Breast epithelium (tissue), 4 donors: Measurements from ENCODE around the gene TMEM255B. TPM values are rescaled to one million over a fixed set of nuclear protein-coding genes. Genes with fewer than 3 reads are reported as not detected.

Experiments
- DNase-seq, 2 donors: peaks; one replicate each; pipeline ENCODE4 v3.0.0-alpha.2; 2019; ENCODE audit warnings: low spot score in 2 of 2
- H3K27ac ChIP-seq, 2 donors: fragments of 200-600 bp; sonication (generic) in 1 of 2; one replicate each; pipeline ENCODE4 v1.5.1; 2016 to 2019; ENCODE audit warnings: mild to moderate bottlenecking in 1 of 2
- H3K27me3 ChIP-seq, 2 donors: fragments of 200-600 bp; sonication (generic) in 1 of 2; one replicate each; pipeline versions ENCODE4 v1.5.1 to v1.6.0; 2017 to 2019; ENCODE audit warnings: control low read depth in 1 of 2, mild to moderate bottlenecking in 1 of 2
- H3K36me3 ChIP-seq: fragments of 200-600 bp; one replicate; pipeline ENCODE4 v1.5.1; 2019
- H3K4me1 ChIP-seq, 2 donors: fragments of 200-600 bp; sonication (generic); one replicate each; pipeline ENCODE4 v1.5.1; 2016 to 2019; ENCODE audit warnings: control low read depth in 1 of 2
- H3K4me3 ChIP-seq, 3 donors: fragments of 200-600 bp; sonication (generic); 1 replicate in 2 of 3; 2 replicates in 1 of 3; pipeline ENCODE4 v1.5.1; 2016 to 2019; ENCODE audit warnings: mild to moderate bottlenecking in 3 of 3, moderate library complexity in 2 of 3
- H3K9me3 ChIP-seq, 2 donors: fragments of 200-600 bp; sonication (generic) in 1 of 2; one replicate each; pipeline ENCODE4 v1.5.1; 2016 to 2019; ENCODE audit warnings: control low read depth in 1 of 2
- POLR2A ChIP-seq: fragments of 450-650 bp; IDR thresholded peaks from one replicate; pipeline ENCODE4 v1.6.1; 2016; ENCODE audit warnings: antibody characterized with exemption, mild to moderate bottlenecking, moderate library complexity
- POLR2AphosphoS5 ChIP-seq, 3 donors: sonication (generic); formaldehyde crosslinking; IDR thresholded peaks; one replicate each; pipeline ENCODE4 v1.6.1; 2017; ENCODE audit warnings: antibody characterized with exemption in 3 of 3
- intact Hi-C: fragments of 100-400 bp; cut with DNase I; formaldehyde crosslinking; loops from one replicate; pipeline ENCODE4 v1.15.1; 2023; ENCODE audit warnings: low total_unique reads
- total RNA-seq, 3 donors: library from RNA; depleted of rRNA; stranded (reverse); fragments of >200 nt; gene quantifications; one replicate each; pipeline ENCODE4 v1.1.0, GENCODE V29; 2016
- TF ChIP-seq, protein P1 (sequence below), 3 donors: fragments of 450-650 bp; IDR thresholded peaks; one replicate each; pipeline ENCODE4 v1.5.1; 2016 to 2017; ENCODE audit warnings: antibody characterized with exemption in 3 of 3, mild to moderate bottlenecking in 3 of 3, moderate library complexity in 3 of 3

TMEM255B gene
- total RNA-seq, 3 donors from 2014 or later = 2.3 to 11.8 (median 5.2) TPM

DNA sequence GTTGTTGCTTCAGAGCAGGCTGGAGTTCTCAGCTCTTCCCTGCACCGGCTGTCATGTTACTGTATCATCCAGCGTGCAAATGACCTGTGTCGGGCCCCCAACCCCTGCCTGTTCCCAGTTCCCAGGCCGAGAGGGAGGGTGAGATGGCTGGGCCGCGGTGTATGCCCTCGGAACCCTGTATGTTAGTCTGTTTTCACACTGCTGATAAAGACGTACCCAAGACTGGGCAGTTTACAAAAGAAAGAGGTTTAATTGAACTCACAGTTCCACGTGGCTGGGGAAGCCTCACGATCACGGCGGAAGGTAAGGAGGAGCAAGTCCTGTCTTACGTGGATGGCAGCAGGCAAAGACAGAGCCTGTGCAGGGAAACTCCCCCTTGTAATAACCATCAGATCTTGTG, 10.9 kb downstream of the TMEM255B start:
- intact Hi-C loops = no loop called here
- DNase-seq = no peak
- no peak for TF ChIP-seq POLR2A
- TF ChIP-seq, protein P1, sequence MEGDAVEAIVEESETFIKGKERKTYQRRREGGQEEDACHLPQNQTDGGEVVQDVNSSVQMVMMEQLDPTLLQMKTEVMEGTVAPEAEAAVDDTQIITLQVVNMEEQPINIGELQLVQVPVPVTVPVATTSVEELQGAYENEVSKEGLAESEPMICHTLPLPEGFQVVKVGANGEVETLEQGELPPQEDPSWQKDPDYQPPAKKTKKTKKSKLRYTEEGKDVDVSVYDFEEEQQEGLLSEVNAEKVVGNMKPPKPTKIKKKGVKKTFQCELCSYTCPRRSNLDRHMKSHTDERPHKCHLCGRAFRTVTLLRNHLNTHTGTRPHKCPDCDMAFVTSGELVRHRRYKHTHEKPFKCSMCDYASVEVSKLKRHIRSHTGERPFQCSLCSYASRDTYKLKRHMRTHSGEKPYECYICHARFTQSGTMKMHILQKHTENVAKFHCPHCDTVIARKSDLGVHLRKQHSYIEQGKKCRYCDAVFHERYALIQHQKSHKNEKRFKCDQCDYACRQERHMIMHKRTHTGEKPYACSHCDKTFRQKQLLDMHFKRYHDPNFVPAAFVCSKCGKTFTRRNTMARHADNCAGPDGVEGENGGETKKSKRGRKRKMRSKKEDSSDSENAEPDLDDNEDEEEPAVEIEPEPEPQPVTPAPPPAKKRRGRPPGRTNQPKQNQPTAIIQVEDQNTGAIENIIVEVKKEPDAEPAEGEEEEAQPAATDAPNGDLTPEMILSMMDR (IDR thresholded peaks at IDR 0.05) = no peak
- no peak for TF ChIP-seq POLR2AphosphoS5 (IDR thresholded peaks at IDR 0.05)
- Histone ChIP-seq H3K27ac (no peak overlapping the region), H3K36me3 (no peaks in the 10 kb centered on the region), H3K4me1 (no peaks in the 10 kb centered on the region), H3K27me3 (no peaks in the 10 kb centered on the region), H3K9me3 (no peaks in the 10 kb centered on the region), H3K4me3 (no peak overlapping the region)

DNA sequence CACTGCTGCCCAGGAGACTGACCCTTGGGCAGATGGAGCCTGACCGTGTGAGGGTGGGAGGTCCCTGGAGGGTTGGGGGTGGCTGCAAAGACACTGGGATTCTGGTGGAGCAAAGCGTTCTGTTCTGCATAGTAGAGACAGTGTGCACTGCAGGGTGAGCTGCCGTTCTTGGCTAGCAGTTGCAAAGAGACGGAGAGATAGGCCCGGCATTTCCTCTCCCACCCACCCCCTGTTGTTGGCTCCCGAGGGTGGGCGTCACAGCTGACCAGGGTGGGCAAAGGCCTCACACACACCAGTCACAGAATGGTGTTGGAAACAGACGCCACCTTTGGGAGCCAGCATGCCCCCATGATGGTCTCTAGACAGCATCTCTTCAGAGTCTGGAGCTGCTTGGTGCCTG, 11.4 kb downstream of the TMEM255B start:
- Histone ChIP-seq H3K4me3 (no peak overlapping the region), H3K9me3 (no peaks in the 10 kb centered on the region), H3K36me3 (no peaks in the 10 kb centered on the region), H3K27me3 (peaks cover 0 to 4% of the 10 kb centered on the region in 2 donors), H3K4me1 (no peaks in the 10 kb centered on the region), H3K27ac (no peak overlapping the region)
- no peak for DNase-seq
- intact Hi-C loops = no loop called here
- TF ChIP-seq POLR2AphosphoS5 (IDR thresholded peaks at IDR 0.05) (no peak), POLR2A (no peak)
- TF ChIP-seq, protein P1 (IDR thresholded peaks at IDR 0.05) = no peak

DNA sequence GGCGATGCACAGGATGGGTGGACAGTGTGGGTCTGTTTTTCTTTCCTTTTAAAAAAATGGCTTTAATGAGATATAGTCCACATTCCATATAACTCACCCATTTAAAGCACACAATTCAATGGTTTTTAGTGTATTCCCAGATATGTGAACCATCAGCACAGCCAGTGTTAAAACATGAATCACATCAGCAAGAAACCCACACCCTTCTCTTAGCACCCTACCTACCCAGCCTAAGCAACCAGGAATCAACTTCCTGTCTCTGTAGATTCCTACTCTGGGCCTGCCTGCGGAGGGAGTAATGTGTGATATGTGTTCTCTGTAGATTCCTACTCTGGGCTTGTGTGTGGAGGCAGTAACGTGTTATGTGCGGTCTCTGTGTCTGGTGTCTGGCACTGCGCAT, 11.9 kb downstream of the TMEM255B start:
- Histone ChIP-seq H3K4me3 (no peak overlapping the region), H3K9me3 (no peaks in the 10 kb centered on the region), H3K27me3 (peaks cover 0 to 9% of the 10 kb centered on the region in 2 donors), H3K4me1 (no peaks in the 10 kb centered on the region), H3K36me3 (no peaks in the 10 kb centered on the region), H3K27ac (no peak overlapping the region)
- TF ChIP-seq, protein P1 (IDR thresholded peaks at IDR 0.05) = no peak
- TF ChIP-seq POLR2A = no peak
- TF ChIP-seq POLR2AphosphoS5 (IDR thresholded peaks at IDR 0.05) = no peak
- no peak for DNase-seq
- intact Hi-C loops = no loop called here

DNA sequence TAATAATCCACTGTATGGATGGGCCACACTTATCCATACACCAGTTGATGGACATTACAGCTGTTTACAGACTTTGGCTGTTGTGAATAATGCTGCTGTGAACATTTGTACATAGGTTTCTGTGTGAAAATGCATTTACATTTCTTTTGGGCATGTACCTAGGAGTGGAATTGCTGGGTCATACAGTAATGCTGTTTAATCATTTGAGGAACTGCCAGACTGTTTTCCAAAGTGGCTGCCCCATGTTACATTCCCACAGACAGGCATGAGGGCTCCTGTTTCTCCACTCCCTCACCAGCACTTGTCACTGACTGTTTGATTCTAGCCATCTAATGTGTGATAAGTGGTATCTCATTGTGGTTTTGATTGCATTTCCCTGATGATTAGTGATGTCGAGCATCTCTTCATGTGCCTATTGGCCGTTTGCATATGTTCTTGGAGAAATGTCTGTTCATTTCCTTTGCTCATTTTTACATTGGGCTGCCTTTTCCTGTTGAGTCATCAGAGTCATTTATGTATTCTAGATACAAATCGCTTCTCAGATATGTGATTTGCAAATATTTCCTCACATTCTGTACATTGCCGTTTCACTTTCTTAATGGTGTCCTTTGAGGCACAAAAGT, 12.8 kb downstream of the TMEM255B start:
- H3K36me3 ChIP-seq = no peaks in the 10 kb centered on the region
- peaks cover 0 to 18% of the 10 kb centered on the region in 2 donors for H3K27me3 ChIP-seq
- TF ChIP-seq, protein P1 (IDR thresholded peaks at IDR 0.05) = no peak
- TF ChIP-seq POLR2AphosphoS5 (IDR thresholded peaks at IDR 0.05) = no peak
- TF ChIP-seq POLR2A = no peak
- intact Hi-C loops = no loop called here
- no peak for DNase-seq
- H3K4me3 ChIP-seq = no peak overlapping the region
- H3K9me3 ChIP-seq = no peaks in the 10 kb centered on the region
- no peaks in the 10 kb centered on the region for H3K4me1 ChIP-seq
- H3K27ac ChIP-seq = no peak overlapping the region

DNA sequence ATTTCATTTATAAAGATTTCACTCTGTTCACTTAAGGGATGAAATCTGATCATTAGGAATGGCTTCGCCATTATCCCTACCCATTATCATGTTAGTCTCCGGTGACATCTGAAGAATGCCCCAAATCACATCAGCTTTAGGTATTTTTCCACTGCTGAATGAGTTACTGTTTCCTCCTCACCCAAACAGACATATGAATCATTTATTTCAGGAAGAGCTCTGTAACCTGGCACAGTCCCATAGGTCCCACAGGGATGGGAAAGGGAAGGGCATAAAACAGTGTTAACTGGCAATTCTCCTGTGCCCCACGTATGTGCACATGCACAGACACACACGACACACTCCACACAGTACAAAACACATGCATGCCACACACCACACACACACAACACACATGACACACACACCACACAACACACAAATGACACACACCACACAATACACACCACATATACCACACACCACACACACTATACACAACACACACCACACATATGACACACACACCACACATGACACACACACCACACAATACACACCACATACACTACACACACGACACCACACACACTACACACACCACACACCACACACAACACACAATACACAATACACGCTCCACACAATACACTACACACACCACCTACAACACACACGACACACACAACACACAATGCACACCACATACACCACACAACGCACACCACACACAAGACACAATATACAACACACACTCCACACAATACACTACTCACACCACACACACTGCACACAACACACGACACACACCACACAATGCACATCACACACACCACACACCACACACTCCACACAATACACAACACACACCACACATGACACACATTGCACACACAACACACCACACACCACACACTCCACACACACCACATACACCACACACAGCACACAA, 15.4 kb downstream of the TMEM255B start:
- TF ChIP-seq POLR2A = no peak
- TF ChIP-seq, protein P1 (IDR thresholded peaks at IDR 0.05) = no peak
- no peak for TF ChIP-seq POLR2AphosphoS5 (IDR thresholded peaks at IDR 0.05)
- Histone ChIP-seq H3K27ac (no peak overlapping the region), H3K4me3 (no peak overlapping the region), H3K36me3 (no peaks in the 10 kb centered on the region), H3K27me3 (peaks cover 0 to 32% of the 10 kb centered on the region in 2 donors), H3K9me3 (no peaks in the 10 kb centered on the region), H3K4me1 (no peaks in the 10 kb centered on the region)
- no peak for DNase-seq
- intact Hi-C loops = no loop called here
